HG02981 (cell line): Measurements from ENCODE around the gene HSF2BP.
A peak's percentile ranks its signal among the peaks of the same experiment; 100 is the strongest.
"Not testable (repeated sequence)": the region's sequence is repeated elsewhere in the genome, so short reads cannot be mapped to it uniquely, and the experiment has no call there.

ENCODE experiments used
- ATAC-seq: cut with Tn5 transposase; IDR thresholded peaks from one replicate; pipeline ENCODE4 v1.9.1; 2021; ENCODE audit warnings: mild to moderate bottlenecking, moderate library complexity; ENCODE audit not compliant: unreplicated experiment

Gene HSF2BP

DNA sequence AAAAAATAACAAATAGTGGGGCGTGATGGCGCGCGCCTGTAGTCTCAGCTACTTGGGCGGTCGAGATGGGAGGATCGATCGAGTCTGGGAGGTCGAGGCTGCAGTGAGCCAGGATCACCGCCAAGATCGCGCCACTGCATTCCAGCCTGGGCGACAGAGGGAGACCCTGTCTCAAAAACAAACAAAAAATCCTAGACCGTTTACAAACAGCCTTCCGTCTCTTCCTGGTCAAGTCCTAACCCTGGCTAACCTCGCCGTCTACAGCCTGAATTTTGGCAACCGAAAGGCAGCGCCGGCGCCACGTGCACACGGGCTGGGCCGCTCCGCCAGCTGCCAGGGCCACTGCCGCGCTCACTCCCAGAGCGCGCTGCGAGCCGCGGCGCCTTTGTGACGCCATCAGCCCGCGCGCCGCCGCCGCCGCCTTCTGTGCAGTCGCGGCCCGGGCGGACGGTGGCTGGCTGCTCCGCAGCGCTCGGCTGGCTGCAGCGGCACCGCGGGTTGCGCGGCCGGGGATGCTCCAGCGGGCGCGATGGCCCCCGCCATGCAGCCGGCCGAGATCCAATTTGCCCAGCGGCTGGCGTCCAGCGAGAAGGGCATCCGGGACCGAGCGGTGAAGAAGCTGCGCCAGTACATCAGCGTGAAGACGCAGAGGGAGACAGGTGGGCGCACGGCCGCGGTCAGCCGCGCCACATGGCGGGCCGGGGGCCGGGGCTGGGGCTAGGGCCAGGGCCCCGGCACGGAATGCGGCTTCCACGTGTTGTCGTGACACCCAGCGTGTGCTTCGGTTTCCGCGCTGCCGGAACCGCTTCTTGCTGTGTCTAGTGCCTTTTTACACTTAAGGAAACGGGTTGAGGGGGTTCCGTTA, at the start of gene HSF2BP, which contains the start of gene RRP1B:
HSF2BP (minus strand) TSS at position 353 of the 865 bp plus-strand sequence. CDS start 1,392 bp downstream, outside the sequence.
RRP1B (plus strand) TSS at position 425 of the 865 bp plus-strand sequence; CDS start at position 530, 105 bp downstream.
- ATAC-seq, result peak; percentile 77

DNA sequence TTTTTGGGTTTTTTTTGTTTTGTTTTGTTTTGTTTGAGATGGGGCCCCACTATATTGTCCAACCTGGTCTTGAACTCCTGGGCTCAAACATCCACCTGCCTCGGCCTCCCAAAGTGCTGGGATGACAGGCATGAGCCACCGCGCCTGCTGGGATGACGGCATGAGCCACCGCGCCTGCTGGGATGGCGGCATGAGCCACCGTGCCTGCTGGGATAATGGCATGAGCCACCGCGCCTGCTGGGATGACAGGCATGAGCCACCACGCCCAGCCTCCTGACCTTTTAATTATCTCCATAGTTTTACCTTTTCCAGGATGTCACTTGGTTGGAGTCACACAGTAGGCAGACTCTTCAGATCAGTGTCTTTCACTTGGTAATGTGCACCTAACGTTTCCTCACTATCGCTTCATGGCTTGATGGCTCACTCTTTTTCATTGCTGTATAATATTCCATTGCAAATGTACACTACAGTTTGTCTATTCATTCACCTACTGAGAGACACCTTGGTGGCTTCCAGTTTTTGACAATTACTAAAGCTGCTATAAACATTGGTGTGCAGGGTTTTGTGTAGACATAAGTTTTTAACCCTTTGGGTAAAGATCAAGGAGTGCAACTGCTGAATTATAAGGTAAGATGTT, 49.6 kb upstream of the HSF2BP start:
- ATAC-seq, result no peak

DNA sequence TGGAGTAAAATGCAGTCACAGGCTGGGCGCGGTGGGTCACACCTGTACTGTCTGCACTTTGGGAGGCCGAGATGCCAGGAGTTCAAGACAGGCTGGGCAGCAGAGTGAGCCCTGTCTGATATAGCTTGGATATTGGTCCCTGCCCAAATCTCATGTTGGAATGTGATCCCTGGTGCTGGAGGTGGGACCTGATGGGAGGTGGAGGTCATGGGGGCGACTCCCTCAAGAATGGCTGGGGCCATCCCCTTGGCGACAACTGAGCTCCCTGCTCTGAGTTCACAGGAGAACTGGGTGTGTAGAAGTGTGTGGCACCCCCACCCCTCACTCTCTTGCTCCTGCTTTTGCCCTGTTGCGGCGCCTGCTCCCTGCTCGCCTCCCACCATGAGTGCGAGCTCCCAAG, 48.2 kb upstream of the HSF2BP start:
- no peak for ATAC-seq

DNA sequence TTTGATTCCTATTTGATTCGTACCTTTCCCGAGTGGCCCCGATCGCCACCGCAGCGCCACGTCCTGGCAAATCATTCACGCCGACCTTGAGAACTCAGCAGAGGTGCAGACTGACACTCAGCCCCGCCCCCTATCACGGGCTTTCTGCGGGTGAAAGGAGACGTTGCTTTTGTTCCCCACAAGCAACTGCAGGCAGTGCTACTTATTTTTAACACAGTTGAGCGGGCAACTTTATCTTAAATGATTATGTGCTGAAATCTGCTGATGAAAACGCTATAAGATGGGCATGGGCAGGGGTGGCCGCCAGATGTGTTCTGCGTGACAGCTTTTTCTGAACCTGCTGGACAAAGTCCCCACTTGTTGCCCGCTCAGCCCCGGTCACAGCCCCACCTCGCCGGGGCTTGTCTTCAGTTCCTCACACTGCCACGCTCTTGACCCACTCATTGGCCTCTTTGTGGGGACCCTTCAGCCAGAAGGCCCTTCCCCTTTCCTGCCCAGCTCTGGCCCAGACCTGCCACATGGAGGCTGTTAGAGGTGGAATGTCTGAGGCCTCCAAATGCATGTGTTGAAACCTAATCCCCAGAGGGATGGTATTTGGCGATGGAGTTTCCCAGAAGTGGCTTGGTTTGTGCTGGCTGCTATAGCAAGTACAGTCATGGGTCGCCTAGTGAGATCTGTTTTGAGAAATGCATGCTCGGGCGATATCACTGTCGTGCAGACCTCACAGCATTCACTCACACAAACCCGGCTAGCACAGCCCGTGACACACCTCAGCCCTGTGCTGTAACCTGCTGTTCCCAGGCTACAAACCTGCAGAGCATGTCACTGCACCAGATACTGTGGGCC, 44.0 kb upstream of the HSF2BP start:
- no peak for ATAC-seq

DNA sequence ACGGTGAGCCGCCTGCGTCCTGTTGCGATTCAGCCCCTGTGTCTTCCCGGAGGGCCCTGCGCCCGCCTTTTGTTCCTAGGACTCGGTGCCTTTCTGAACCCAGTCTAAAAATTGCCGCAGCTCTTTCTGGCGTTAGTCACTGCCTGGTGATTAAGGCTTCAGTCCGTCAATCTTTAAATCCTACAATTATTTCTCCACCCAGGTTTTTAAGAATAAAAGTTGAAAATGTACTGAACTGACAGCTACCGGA, 43.4 kb upstream of the HSF2BP start:
- ATAC-seq, result no peak

DNA sequence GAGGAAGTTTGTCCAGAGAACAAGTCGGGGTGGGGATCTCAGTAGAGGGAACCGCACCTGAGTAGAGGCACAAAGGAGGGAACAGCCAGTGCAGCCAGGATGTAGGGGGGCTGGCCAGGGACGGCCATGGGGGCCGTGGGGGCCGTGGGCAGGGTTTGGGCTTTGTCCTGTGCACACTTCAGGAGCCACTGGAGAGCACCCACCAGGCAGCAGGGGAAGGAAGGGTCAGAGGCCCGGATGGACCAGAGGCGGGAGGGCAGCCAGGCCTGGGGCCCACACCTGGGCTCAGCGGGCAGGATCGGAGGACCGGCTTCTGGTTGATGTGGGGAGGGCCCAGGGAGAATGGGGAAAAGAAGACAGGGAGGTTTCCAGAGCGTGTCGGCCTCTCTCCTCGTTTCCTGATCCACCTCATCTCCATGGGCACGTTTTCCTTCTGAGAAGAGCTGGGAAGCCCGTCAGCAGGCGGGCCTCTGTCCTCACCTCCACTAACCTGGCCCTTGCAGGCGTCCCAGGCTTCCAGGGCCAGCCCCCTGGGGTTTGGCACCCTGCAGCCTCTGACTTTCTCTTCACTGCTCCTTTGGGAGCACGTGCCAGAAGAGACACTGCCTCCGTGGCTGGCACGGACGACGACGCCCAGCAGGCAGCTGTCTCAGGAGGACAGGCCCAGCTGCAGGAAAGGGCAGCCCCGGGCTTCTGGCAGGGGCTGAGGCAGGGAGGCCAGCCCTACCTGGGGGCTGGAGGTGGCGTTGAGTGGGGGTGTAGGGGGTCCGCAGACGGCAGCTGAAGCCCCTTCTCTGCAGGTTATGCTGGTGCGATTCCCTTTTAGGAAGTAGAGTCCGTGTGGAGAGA, 42.9 kb upstream of the HSF2BP start:
- no peak for ATAC-seq

DNA sequence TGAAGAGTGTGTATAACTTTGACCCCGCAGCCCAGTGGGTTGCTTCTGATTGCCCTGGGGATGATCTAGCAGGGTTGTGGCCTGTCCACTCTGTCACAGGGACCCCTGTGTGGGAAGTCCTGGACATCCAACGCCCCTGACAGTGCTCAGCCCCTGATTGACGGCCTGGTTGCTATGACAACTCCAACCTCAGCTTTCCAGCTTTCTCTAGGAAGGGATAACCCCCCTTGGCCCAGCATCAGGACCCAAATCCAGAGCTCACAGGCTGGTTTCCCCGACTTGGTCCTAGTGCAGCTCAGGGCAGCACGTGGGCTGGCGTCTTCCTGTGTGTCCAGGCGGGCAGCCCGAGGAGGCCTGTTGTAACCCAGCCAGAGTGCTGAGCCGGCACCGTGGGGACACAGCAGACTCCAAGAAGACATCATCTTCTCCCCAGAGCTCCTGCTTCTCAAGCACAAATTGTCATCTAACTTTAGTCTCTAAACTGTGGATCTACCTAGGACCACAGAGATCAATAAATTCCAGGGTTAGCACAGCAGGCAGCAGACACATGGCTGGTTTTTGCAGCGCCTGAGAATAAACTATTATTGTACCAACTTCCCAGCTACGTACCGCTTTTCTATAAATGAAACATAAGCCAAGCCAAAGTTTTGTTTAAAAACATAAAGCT, 40.8 kb upstream of the HSF2BP start:
- ATAC-seq, result no peak

DNA sequence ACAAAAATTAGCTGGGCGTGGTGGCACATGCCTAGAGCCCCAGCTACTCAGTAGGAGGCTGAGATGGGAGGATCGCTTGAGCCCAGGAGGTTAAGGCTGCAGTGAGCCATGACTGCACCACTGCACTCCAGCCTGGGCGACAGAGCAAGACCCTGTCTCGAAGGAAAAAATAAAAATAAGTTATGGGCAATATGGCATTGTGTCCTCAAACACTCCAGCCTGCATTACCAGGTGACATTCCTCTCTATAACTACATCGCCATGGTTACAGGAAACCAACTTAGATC, 40.1 kb upstream of the HSF2BP start:
- not testable (repeated sequence) for ATAC-seq

DNA sequence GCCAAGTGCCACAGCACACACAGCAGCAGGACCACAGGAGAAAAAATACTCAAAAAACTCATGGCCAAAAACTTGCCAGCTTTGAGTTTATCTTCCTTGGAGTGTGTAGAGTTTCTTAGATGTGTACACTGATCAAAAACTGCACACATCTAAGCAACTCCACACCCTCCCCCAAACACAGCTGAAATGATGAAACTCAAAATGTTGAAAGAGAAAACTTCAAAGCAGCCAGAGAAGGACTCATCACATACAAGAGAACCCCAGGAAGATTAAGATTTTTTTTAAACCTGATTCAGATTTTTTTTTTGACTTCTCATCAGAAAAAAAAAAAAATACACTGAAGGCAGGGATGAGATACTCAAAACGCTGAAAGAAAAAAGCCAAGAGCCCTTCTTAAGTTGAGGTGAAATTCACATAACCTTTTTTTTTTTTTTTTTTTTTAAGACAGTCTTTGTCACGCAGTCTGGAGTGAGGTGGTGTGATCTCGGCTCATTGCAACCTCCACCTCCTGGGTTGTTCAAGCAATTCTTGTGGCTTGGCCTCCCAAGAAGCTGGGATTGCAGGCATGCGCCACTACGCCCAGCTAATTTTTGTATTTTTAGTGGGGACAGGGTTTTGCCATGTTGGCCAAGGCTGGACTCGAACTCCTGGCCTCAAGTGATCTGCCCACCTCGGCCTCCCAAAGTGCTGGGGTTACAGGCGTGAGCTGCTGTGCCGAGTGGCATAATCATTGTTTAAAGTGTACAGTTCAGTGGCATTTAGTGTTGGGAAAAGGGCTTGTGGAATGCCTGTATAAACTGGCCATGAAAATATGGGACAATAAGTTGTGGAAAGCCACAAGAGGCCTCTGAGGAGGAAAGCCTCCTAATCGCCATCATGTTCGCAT, 38.7 kb upstream of the HSF2BP start:
- no peak for ATAC-seq

DNA sequence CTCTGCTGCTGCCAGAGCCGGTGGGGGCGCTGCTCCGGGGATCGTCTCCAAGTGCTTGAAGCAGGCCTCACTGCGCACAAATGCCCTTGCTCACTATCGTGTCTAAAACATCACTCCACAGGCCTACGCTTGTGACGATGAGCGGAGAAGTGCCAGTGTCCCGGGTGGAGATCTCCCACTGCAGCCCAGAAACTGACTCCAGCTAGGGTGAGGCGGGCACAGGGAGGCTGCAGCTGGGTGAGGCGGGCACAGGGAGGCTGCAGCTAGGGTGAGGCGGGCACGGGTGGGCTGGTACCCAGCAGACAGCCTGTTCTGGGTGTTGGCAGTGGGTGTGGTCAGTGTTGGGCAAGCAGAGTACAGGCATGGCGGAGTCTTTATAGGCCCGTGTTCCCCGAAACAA, 36.9 kb upstream of the HSF2BP start:
- no peak for ATAC-seq

DNA sequence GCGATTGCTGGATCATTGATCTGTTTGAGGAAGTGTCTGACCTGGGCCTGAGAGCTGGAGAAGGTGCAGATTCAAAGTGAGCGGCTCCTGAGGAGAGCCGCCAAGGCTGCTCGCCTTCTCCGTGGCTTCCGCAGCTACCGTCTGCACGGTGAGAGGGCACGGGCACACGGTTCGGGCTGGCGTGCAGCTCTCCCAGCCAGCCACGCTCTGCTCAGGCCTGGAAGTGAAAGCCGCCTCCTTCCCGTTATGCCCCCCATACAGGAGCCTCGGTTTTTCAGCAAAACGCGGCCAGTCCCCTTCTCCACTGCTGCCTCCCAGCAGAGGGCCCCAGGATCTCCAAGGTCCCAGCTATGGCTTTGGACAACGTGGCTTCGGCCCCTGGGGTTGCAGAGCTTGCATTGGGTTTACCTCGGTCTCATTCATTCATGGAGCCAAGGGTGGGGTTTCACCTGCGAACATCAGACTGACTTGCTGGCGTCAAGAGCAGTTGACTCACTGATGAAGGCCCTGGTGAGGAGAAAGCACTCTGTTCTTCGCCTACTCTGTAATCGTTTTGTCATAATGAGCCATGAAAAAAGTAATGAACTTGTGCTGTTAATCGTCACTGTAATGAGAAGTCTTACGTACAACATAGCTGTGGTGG, 35.3 kb upstream of the HSF2BP start:
- no peak for ATAC-seq

DNA sequence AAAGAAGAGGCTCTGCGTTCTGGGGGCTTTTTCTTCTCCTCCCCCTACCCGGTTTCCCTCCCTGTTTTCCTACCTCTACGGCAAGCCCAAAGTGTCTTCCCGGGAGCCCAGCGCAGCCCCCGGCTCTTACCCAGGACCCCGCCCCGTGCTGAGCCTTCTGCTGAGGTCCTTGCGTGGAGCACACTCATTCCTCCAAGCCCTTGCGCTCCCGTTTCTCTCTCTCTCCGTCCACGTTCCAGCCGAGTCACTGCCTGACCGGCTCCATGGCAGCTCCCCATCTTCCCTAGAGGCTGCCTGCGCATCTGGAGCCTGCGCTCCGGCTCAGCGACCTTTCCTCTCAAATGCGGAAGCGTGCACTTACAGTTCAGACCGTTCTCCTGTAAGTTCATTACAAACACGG, 34.7 kb upstream of the HSF2BP start:
- no peak for ATAC-seq

DNA sequence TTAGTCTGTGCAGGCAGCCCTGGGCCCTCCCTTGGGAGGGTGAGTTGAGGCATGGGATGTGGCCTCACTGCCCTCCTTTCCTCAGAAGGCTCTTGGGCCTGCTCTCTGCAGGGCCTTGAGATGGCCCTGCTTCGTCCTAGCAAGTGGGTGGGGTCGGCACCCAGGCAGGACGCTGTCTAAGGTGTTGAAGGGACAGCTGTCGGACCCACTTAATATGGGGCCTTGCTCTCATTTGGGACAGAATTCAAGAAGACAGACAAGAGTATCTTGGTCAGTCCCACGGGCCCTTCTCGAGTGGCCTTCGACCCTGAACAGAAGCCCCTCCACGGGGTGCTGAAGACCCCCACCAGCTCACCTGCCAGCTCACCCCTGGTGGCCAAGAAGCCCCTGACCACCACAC, 33.7 kb upstream of the HSF2BP start:
- no peak for ATAC-seq

DNA sequence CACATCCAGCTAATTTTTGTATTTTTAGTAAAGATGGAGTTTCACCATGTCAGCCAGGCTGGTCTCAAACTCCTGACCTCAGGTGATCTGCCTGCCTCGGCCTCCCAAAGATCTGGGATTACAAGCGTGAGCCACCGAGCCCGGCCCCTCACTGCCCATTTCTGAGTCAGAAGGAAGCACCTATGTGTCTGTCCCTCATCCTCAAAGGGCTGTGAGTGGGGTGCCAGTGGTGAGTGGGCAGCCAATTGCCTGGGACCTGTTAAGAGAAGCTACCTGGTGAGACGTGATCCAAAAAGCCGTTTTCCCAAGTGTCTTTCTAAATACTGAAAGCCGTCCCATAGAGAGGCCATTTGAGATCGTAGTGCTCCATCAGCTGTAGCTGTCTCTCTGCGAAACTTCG, 32.5 kb upstream of the HSF2BP start:
- no peak for ATAC-seq

DNA sequence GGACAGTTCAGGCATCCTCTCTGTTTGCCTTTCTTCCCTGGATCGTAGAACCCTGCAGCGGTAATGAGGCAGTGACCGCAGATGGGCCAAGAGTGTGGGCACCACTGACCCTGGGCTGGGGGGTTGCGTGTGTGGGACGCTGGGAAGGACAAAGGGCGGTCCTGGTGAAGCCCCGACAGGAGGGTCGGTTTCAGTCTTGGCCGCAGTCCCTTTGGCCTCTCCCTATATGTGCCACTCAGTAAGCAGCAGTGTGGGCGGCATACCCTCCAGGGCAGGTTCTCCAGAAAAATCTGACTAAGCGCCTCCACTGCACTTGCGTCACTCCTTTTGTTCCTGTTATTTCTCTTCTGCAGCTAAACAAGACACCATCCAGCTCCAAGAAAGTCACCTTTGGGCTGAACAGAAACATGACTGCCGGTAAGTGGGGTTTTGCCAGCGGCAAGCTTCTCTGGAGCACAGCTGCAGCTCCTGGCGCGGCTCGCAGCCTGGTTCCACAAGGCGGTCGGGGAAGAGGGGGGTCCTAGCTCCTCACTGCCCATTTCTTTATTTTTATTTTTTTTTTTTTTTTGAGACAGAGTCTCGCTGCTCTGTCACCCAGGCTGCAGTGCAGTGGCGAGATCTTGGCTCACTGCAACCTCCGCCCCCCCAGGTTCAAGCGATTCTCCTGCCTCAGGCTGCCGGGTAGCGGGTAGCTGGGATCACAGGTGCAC, 32.0 kb upstream of the HSF2BP start:
- ATAC-seq, result no peak

DNA sequence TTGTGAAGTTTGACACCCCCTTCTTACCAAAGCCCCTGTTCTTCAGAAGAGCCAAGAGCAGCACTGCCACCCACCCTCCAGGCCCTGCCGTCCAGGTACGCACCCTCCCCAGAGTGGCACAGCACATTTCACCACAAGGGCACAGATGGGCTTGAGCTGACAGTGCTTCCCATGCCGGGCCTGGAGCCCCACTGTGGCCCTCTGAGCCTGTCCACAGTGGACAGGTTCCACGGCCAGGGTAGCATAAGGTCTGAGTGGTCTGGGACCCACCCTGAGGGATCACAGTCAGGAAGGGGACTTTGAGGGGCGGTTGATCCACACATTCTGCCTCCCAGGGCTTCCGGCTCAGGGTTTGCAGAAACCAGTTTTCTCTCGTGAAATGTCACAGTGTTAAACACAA, 31.1 kb upstream of the HSF2BP start:
- ATAC-seq, result no peak

DNA sequence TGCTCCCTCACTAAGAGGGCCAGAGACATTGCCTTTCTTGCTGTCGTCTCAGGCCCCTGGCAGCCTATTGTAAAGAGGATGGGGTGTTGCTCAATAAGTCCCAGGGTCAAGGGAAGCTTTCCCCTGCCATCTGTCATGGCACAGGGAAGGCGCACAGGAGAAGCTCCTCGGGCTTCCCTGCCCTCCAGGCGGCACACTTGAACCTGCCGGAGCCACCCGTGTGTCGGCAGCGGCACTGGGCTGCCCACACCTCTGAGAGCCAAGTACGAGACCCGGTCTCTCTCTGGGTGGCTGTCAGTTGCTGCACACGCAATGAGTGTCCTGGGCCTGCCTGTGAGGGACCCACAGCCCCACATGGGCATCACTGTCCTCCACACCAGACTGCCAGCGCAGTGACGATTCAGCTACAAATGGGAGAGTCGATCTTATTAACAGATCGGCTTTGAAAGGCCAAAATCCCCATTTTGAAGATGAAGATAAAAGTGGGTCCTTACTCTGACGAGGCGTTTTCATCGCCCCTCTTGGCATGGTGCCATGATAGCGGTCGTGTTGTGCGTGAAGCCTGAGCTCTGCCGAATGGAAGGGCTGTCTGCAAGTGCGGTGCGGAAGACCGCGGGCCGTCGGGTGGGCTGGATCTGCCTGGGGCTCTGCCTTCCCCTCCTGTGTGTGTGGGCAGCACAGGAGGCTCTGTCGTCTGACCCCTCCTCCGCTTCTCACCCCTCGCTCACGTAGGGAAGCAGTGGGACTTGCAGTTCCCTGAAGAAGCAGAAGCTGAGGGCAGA, 30.5 kb upstream of the HSF2BP start:
- ATAC-seq, result no peak

DNA sequence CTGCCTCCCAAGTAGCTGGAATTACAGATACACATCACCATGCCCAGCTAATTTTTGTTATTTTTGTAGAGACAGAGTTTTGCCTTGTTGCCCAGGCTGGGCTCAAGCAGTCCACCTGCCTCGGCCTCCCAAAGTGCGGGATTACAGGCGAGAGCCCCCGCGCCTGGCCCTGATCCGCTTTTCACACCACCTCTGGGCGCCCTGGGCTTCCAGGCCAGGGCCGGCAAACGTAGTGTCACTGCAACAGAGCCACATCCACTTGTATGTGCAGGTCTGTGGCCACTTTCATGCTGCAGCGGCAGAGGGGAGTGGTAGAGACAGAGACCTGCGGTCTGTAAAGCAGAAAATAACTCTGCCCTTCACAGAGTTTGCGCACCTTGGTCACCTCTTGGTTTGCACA, 29.6 kb upstream of the HSF2BP start:
- ATAC-seq, result no peak
